Activated T-cell treated with anti-CD3 and anti-CD28 coated beads for 24 hours (primary cell): ENCODE data around the gene RYR2.

Experiments
- DNase-seq: peaks from one replicate; pipeline ENCODE4 v3.0.0-alpha.2; 2020; ENCODE audit warnings: low read depth

Gene RYR2

GRCh38 chr1:237861944-237862343 lies 820.0 kb downstream of the RYR2 start:
- no peak for DNase-seq

DNA sequence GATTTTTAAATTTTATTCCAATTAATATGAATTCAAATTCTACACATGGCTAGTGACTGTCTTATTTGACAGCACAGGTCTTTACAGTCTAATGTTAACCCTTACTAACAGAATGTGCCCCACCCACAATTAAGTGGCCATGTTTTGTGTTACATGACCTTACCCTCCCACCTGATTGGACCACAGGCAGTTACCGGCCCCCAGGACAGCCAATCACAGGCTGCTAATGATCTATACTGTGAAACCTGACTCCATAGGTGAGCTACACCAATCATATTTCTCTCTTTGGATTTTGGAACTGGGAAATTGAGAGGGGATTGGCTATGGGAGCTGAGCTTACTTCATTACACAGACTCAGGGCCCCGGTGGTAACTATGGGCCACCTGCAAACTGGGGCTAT lies 821.2 kb downstream of the RYR2 start:
- DNase-seq: no peak

- no peak for DNase-seq
These were observed 822.6 kb downstream of the RYR2 start for GRCh38 chr1:237864338-237865244.

GRCh38 chr1:237867380-237867888 lies 825.5 kb downstream of the RYR2 start:
- no peak for DNase-seq

GRCh38 chr1:237868817-237869600 lies 827.0 kb downstream of the RYR2 start:
- DNase-seq: no peak

GRCh38 chr1:237873487-237874211 lies 831.7 kb downstream of the RYR2 start:
- no peak for DNase-seq

GRCh38 chr1:237875291-237875690 lies 833.3 kb downstream of the RYR2 start:
- no peak for DNase-seq

DNA sequence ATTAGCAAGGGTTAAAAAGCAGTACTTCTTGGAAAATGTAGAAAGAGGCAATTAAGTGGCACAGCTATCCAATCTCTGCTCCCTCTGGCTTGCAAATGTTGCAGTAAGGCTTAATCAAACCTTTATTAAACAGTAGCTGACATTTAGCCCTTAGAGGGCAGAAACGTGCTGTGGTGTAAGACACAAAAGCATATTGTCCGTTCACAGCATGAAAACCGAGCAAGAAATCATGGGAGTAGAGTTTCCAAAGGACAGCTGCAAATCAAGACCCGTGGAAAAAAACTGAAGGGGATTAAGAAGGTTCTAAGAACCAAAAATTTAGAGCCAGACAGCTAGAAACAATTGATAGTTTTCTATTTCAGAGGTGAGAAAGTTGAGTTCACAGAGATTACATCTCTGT lies 835.6 kb downstream of the RYR2 start:
- DNase-seq: no peak

DNA sequence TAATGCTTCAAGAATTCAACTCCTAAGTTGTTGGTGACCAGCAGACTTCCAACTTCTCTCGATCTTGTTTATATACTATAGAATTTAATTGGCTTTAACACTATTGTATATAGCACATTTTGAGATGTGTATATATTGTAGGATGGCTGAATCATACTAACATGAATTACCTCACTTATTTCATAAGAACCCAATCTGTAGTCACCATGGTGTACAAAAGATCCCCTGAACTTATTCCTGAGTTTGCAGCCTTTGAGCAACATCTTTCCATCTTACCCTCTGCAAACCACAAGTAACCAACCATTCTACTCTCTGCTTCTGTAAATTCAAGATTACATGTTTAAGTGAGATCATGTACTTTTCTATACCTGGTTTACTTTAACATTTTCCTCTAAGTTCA lies 836.4 kb downstream of the RYR2 start:
- no peak for DNase-seq

GRCh38 chr1:237879195-237879594 lies 837.2 kb downstream of the RYR2 start:
- DNase-seq: no peak
